ENCODE data around the gene TTK.
"Not testable (repeated sequence)": the region's sequence is repeated elsewhere in the genome, so short reads cannot be mapped to it uniquely, and the experiment has no call there.

Gene TTK

GRCh38 chr6:80021591-80021990 lies 17.1 kb downstream of the TTK start:
- DNase-seq (ENCODE audit: low read depth) = no peak

DNA sequence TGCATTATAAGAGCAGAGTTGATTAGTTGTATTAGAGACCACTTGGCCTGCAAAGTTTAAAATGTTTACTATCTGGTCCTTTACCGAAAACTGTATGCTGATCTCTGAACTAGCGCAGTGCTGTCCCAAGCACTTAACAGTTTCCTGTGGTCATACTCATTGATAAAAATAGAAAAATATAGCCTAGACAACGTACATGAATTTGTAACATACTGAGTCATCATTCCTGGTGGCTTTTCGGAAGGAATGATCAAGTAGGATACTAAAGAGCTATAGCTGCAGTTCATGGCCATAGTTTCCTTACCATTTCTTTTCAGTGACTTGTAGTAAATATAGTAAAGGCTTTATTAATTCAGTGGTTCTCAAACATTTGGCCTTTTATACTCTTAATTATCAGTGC lies 18.4 kb downstream of the TTK start:
- no peak for DNase-seq (ENCODE audit: low read depth)

GRCh38 chr6:80028589-80028988 lies 24.1 kb downstream of the TTK start:
- DNase-seq (ENCODE audit: low read depth) = no peak

DNA sequence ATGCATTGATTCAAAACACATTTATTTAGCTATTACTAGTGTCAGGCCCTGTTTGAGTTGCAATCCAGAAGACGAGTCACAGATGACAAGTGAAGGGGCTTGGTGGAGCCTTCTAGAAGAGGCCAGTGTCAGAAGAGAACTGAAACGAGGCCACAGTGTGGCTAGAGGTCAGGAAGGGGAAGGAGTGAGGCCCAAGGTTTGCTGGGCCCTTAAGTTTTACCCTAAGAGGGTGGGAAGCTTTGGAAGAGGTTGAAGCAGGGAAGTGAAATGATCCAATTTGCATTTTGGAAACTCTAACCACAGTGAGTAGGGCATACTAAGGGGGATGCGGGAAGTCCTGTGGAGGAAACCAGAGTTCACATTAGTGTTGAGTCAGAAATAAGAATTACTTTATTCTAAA lies 25.0 kb downstream of the TTK start:
- no peak for DNase-seq (ENCODE audit: low read depth)

GRCh38 chr6:80048220-80048619 lies 43.8 kb downstream of the TTK start:
- DNase-seq (ENCODE audit: low read depth) = not testable (repeated sequence)

DNA sequence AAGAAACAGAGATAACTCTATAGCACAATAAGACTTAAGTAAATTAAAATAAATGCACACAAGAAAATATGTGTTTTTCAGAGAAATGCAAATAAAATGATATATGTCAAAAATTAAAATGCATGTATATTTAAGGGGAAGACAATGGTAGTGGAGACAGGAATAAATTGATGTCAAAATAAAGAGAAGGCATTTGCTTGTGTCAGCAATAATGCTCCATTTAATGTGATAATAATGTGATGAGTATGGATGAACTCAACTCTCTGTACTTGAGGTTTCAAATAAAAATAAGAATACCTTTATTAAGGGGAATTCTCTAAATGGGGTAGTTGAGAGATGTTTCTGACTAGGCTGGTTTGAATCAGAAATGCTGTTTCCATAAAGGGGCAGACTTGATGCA lies 56.3 kb downstream of the TTK start:
- no peak for DNase-seq (ENCODE audit: low read depth)

- DNase-seq (ENCODE audit: low read depth) = not testable (repeated sequence)
Measured at GRCh38 chr6:80068146-80068545, 63.7 kb downstream of the TTK start.

GRCh38 chr6:80070431-80070830 lies 66.0 kb downstream of the TTK start:
- not testable (repeated sequence) for DNase-seq (ENCODE audit: low read depth)

- DNase-seq (ENCODE audit: low read depth) = no peak
Measured at GRCh38 chr6:80077067-80077466, 72.6 kb downstream of the TTK start.

- DNase-seq (ENCODE audit: low read depth) = no peak
Measured at GRCh38 chr6:80088637-80089036, 84.2 kb downstream of the TTK start.

- no peak for DNase-seq (ENCODE audit: low read depth)
Measured at GRCh38 chr6:80091506-80091905, 87.1 kb downstream of the TTK start.
